H1 (cell line): Measurements from ENCODE around the gene OR12D2. TPM values are rescaled to one million over a fixed set of nuclear protein-coding genes. Genes with fewer than 3 reads are reported as not detected.

ENCODE experiments used
- CTCF ChIA-PET: fragments of 300-600 bp; sonication (Branson Sonifier 250); formaldehyde crosslinking; loops from one replicate; lab custom pipeline; 2021; ENCODE audit not compliant: partially characterized antibody; lab: Charles Lee
- POLR2A ChIA-PET: fragments of 300-600 bp; sonication (Branson Sonifier 250); formaldehyde crosslinking; loops from one replicate; lab custom pipeline; 2021; ENCODE audit warnings: inconsistent platforms; ENCODE audit not compliant: partially characterized antibody; lab: Charles Lee
- DNase-seq, 2 experiments: peaks; one replicate each; pipeline versions ENCODE4 v3.0.0 to v3.0.0-alpha.2; 2010 to 2022; ENCODE audit warnings: low spot score in 2 of 2, low read depth in 1 of 2, mixed read lengths in 1 of 2
- FAIRE-seq: peaks from 2 replicates; lab custom pipeline; 2011; peaks lifted over from hg19 to GRCh38; lab: Jason Lieb, UNC
- H2AFZ ChIP-seq: 2 replicates; pipeline ENCODE4 v1.8.1; 2012; ENCODE audit warnings: low read length, inconsistent platforms
- H2AK5ac ChIP-seq: 2 replicates; pipeline ENCODE4 v1.6.1; 2013; ENCODE audit warnings: low read depth, low read length
- H2BK120ac ChIP-seq: replicated peaks from 2 replicates; pipeline ENCODE3; 2013; ENCODE audit warnings: low read depth, low read length, inconsistent platforms
- H2BK12ac ChIP-seq: 2 replicates; pipeline ENCODE4 v1.6.1; 2013; ENCODE audit warnings: low read depth, low read length
- H2BK15ac ChIP-seq: 2 replicates; pipeline ENCODE4 v1.6.1; 2013; ENCODE audit warnings: low read length
- H2BK20ac ChIP-seq: 2 replicates; pipeline ENCODE4 v1.6.1; 2013; ENCODE audit warnings: low read length
- H2BK5ac ChIP-seq: 2 replicates; pipeline ENCODE4 v1.6.1; 2013; ENCODE audit warnings: low read depth, low read length
- H3K14ac ChIP-seq: 2 replicates; pipeline ENCODE4 v1.6.1; 2013; ENCODE audit warnings: inconsistent platforms; ENCODE audit not compliant: insufficient read length
- H3K18ac ChIP-seq: 2 replicates; pipeline ENCODE4 v1.6.1; 2013; ENCODE audit warnings: low read length; ENCODE audit errors: extremely low read depth
- H3K23ac ChIP-seq: 2 replicates; pipeline ENCODE4 v1.6.1; 2013; ENCODE audit warnings: inconsistent platforms; ENCODE audit not compliant: insufficient read length
- H3K23me2 ChIP-seq: 2 replicates; pipeline ENCODE4 v1.6.1; 2013; ENCODE audit warnings: low read depth, low read length
- H3K27ac ChIP-seq: 2 replicates; pipeline ENCODE4 v1.6.1; 2011; ENCODE audit warnings: low read depth, low read length, inconsistent platforms
- H3K27me3 ChIP-seq, 4 experiments: replicated peaks in 1 of 4; 1 replicate in 1 of 4; 2 replicates in 3 of 4; pipeline versions ENCODE4 v1.6.1 to v1.8.1; 2011 to 2013; ENCODE audit warnings: low read length in 3 of 4, mild to moderate bottlenecking in 3 of 4, inconsistent platforms in 2 of 4, mixed read lengths in 2 of 4, moderate library complexity in 1 of 4; ENCODE audit not compliant: control insufficient read depth in 3 of 4, insufficient read depth in 3 of 4; ENCODE audit errors: extremely low read depth in 1 of 4
- H3K36me3 ChIP-seq, 4 experiments: 2 replicates each; pipeline versions ENCODE4 v1.6.1 to v1.8.1; 2011 to 2013; ENCODE audit warnings: mild to moderate bottlenecking in 4 of 4, low read length in 3 of 4, moderate library complexity in 2 of 4, control low read depth in 1 of 4, inconsistent platforms in 1 of 4; ENCODE audit not compliant: insufficient read depth in 4 of 4, control insufficient read depth in 2 of 4
- H3K4ac ChIP-seq: replicated peaks from 2 replicates; pipeline ENCODE3; 2013; ENCODE audit warnings: low read length, low read depth, mixed read lengths, inconsistent platforms; ENCODE audit not compliant: insufficient read length
- H3K4me1 ChIP-seq, 4 experiments: replicated peaks in 1 of 4; 1 replicate in 1 of 4; 2 replicates in 3 of 4; pipeline versions ENCODE4 v1.6.1 to v1.8.1; 2011 to 2013; ENCODE audit warnings: low read length in 3 of 4, inconsistent platforms in 2 of 4, mixed read lengths in 1 of 4; ENCODE audit not compliant: insufficient read depth in 4 of 4, control insufficient read depth in 3 of 4
- H3K4me2 ChIP-seq, 2 experiments: 2 replicates each; pipeline versions ENCODE4 v1.6.1 to v1.8.1; 2011 to 2013; ENCODE audit warnings: low read depth in 2 of 2, low read length in 2 of 2, control low read depth in 1 of 2, inconsistent platforms in 1 of 2, mild to moderate bottlenecking in 1 of 2; ENCODE audit not compliant: insufficient read depth in 1 of 2
- H3K4me3 ChIP-seq, 4 experiments: fragments of 200-600, 300-600 bp in 1 of 4; sonication (generic), shearing (Covaris generic), sonication (Bioruptor Twin) in 1 of 4; 2 replicates each; pipeline versions ENCODE4 v1.5.1 to v1.8.1; 2011 to 2016; ENCODE audit warnings: low read length in 4 of 4, low read depth in 3 of 4, control low read depth in 2 of 4, inconsistent platforms in 2 of 4, mild to moderate bottlenecking in 2 of 4, mixed read lengths in 1 of 4, moderate library complexity in 1 of 4; ENCODE audit not compliant: insufficient read depth in 2 of 4; ENCODE audit errors: extremely low read depth in 1 of 4
- H3K56ac ChIP-seq: replicated peaks from 2 replicates; pipeline ENCODE3; 2013; ENCODE audit warnings: low read depth, mild to moderate bottlenecking, mixed read lengths, low read length, inconsistent platforms; ENCODE audit not compliant: insufficient read length
- H3K79me1 ChIP-seq: 2 replicates; pipeline ENCODE4 v1.6.1; 2013; ENCODE audit warnings: low read depth, low read length, control low read depth
- H3K79me2 ChIP-seq, 2 experiments: 2 replicates each; pipeline versions ENCODE4 v1.6.1 to v1.8.1; 2012 to 2013; ENCODE audit warnings: low read length in 2 of 2, mild to moderate bottlenecking in 2 of 2, inconsistent platforms in 1 of 2; ENCODE audit not compliant: insufficient read depth in 2 of 2, control insufficient read depth in 1 of 2
- H3K9ac ChIP-seq, 4 experiments: replicated peaks in 1 of 4; 1 replicate in 1 of 4; 2 replicates in 3 of 4; pipeline versions ENCODE4 v1.6.1 to v1.8.1; 2011 to 2013; ENCODE audit warnings: low read depth in 3 of 4, low read length in 3 of 4, control low read depth in 2 of 4, mild to moderate bottlenecking in 2 of 4, moderate library complexity in 2 of 4, inconsistent platforms in 1 of 4; ENCODE audit errors: extremely low read depth in 1 of 4
- H3K9me3 ChIP-seq, 2 experiments: 2 replicates each; pipeline versions ENCODE4 v1.6.1 to v1.8.1; 2012 to 2013; ENCODE audit warnings: mild to moderate bottlenecking in 2 of 2, moderate library complexity in 2 of 2, control low read depth in 1 of 2, inconsistent platforms in 1 of 2, low read depth in 1 of 2, low read length in 1 of 2, mixed read lengths in 1 of 2; ENCODE audit not compliant: insufficient read depth in 2 of 2
- H4K20me1 ChIP-seq, 2 experiments: replicated peaks in 1 of 2; 2 replicates each; pipeline versions ENCODE3 to v1.8.1; 2011 to 2013; ENCODE audit warnings: inconsistent platforms in 2 of 2, low read length in 2 of 2, mild to moderate bottlenecking in 1 of 2; ENCODE audit not compliant: insufficient read depth in 2 of 2, control insufficient read depth in 1 of 2
- H4K5ac ChIP-seq: 2 replicates; pipeline ENCODE4 v1.6.1; 2013; ENCODE audit warnings: low read length, low read depth, mixed read lengths, inconsistent platforms; ENCODE audit not compliant: insufficient read length
- H4K8ac ChIP-seq: 2 replicates; pipeline ENCODE4 v1.8.0; 2013; ENCODE audit warnings: mild to moderate bottlenecking, moderate library complexity, low read length, inconsistent platforms; ENCODE audit not compliant: insufficient read depth; ENCODE audit errors: extremely low read depth
- H4K91ac ChIP-seq: replicated peaks from 2 replicates; pipeline ENCODE3; 2013; ENCODE audit warnings: low read length, mixed read lengths, inconsistent platforms; ENCODE audit not compliant: insufficient read length
- ASH2L ChIP-seq: fragments of 200-600, 300-600 bp; sonication (generic); IDR thresholded peaks from one replicate; pipeline ENCODE4 v1.7.1; 2017; ENCODE audit warnings: low read length
- BCL11A ChIP-seq, 2 experiments: IDR thresholded peaks; one replicate each; pipeline ENCODE4 v1.6.1; 2011; ENCODE audit warnings: low read depth in 2 of 2, low read length in 2 of 2, mild to moderate bottlenecking in 2 of 2
- CREB1 ChIP-seq: IDR thresholded peaks from 2 replicates; pipeline ENCODE4 v1.6.1; 2012; ENCODE audit warnings: inconsistent platforms
- E2F6 ChIP-seq: IDR thresholded peaks from 2 replicates; pipeline ENCODE4 v1.6.1; 2012; ENCODE audit warnings: inconsistent platforms
- EGR1 ChIP-seq: IDR thresholded peaks from 2 replicates; pipeline ENCODE4 v1.6.1; 2011; ENCODE audit warnings: low read depth, low read length, borderline replicate concordance
- JUN ChIP-seq: IDR thresholded peaks from 2 replicates; pipeline ENCODE4 v1.6.1; 2011; ENCODE audit warnings: low read depth, mild to moderate bottlenecking, improper control_type of control experiment, low read length
- JUND ChIP-seq: IDR thresholded peaks from 2 replicates; pipeline ENCODE4 v1.6.1; 2011; ENCODE audit warnings: mild to moderate bottlenecking, improper control_type of control experiment, low read length
- MAX ChIP-seq: IDR thresholded peaks from 2 replicates; pipeline ENCODE4 v1.6.1; 2012; ENCODE audit warnings: inconsistent platforms
- RNF2 ChIP-seq: fragments of 200-900, 300-1000 bp; sonication (generic); IDR thresholded peaks from 2 replicates; pipeline ENCODE4 v1.7.1; 2016; ENCODE audit warnings: borderline replicate concordance, low read depth, mild to moderate bottlenecking, antibody characterized with exemption, low read length; ENCODE audit not compliant: poor library complexity, severe bottlenecking; ENCODE audit errors: missing control alignments
- SP2 ChIP-seq: IDR thresholded peaks from 2 replicates; pipeline ENCODE4 v1.6.1; 2012; ENCODE audit warnings: mild to moderate bottlenecking, low read length, inconsistent platforms
- SP4 ChIP-seq: IDR thresholded peaks from 2 replicates; pipeline ENCODE4 v1.6.1; 2012; ENCODE audit warnings: low read length, inconsistent platforms
- SUZ12 ChIP-seq: fragments of 200-600 bp; sonication (generic); IDR thresholded peaks from 2 replicates; pipeline ENCODE4 v1.6.1; 2012; ENCODE audit warnings: mild to moderate bottlenecking, inconsistent platforms, low read length, moderate library complexity, mixed read lengths
- TAF1 ChIP-seq: IDR thresholded peaks from 2 replicates; pipeline ENCODE4 v1.6.1; 2011; ENCODE audit warnings: mild to moderate bottlenecking, low read depth, low read length
- TEAD4 ChIP-seq: IDR thresholded peaks from 2 replicates; pipeline ENCODE4 v1.6.1; 2012; ENCODE audit warnings: low read depth, low read length, inconsistent platforms, mixed read lengths
- USF2 ChIP-seq: IDR thresholded peaks from 2 replicates; pipeline ENCODE4 v1.6.1; 2011; ENCODE audit warnings: low read length, improper control_type of control experiment
- polyA plus RNA-seq, 7 experiments: library from polyadenylated mRNA; depleted of rRNA in 3 of 7; stranded (reverse) in 5 of 7; unstranded in 2 of 7; fragments of >200 nt in 5 of 7; fragments of 200-250 nt in 2 of 7; gene quantifications; 1 replicate in 5 of 7; 2 replicates in 1 of 7; 4 replicates in 1 of 7; pipeline versions ENCODE4 v1.2.1 to v1.2.3, GENCODE V29; 2011 to 2013; ENCODE audit warnings: missing spikeins in 2 of 7, mixed read lengths in 2 of 7
- total RNA-seq: library from RNA; stranded (reverse); fragmentation: NEBNext Ultra II Directional; extraction: Animal tissue kit (Norgen Biotek cat#: 25700); gene quantifications from 2 replicates; pipeline ENCODE4 v1.2.1, GENCODE V29; 2021

OR12D2 gene
- total and polyA plus RNA-seq, 2 of the 8 experiments (the other 6 are each of a cell fraction or from before 2014, with no cell fraction given) = not detected

GRCh38 chr6:29354980-29355379, 40.5 kb upstream of the OR12D2 start:
- Histone ChIP-seq H3K23ac (no peak overlapping the region), H3K79me2 (no peaks in the 10 kb centered on the region), H3K79me1 (no peaks in the 10 kb centered on the region), H2BK5ac (no peak overlapping the region), H2AFZ (no peak overlapping the region), H2BK15ac (no peak overlapping the region), H3K27ac (no peak overlapping the region), H4K20me1 (no peaks in the 10 kb centered on the region), H3K56ac (no peak overlapping the region), H3K18ac (no peak overlapping the region), H2BK20ac (no peak overlapping the region), H3K9me3 (no peaks in the 10 kb centered on the region), H2BK12ac (no peak overlapping the region), H4K5ac (no peak overlapping the region), H3K36me3 (no peaks in the 10 kb centered on the region), H3K4ac (no peak overlapping the region), H2AK5ac (no peak overlapping the region), H3K4me3 (no peak overlapping the region), H3K4me1 (peaks cover 0 to 2% (median 0%) of the 10 kb centered on the region in 4 experiments; a peak in 1 of 7 replicates), H4K8ac (no peak overlapping the region), H3K9ac (no peak overlapping the region), H3K4me2 (no peak overlapping the region), H3K27me3 (no peaks in the 10 kb centered on the region), H2BK120ac (no peak overlapping the region), H4K91ac (no peak overlapping the region), H3K14ac (no peak overlapping the region), H3K23me2 (no peaks in the 10 kb centered on the region)
- ChIA-PET POLR2A (no interaction called here), CTCF (no interaction called here)
- no peak for FAIRE-seq
- no peak for DNase-seq
- no peak for TF ChIP-seq CREB1
- no peak for TF ChIP-seq USF2
- TF ChIP-seq SP2 = no peak
- no peak for TF ChIP-seq JUND
- no peak for TF ChIP-seq E2F6
- TF ChIP-seq ASH2L = no peak
- no peak for TF ChIP-seq SP4
- no peak for TF ChIP-seq BCL11A (IDR thresholded peaks at IDR 0.05; ENCODE audit: low read depth in 2 of 2, low read length in 2 of 2)
- no peak for TF ChIP-seq JUN
- TF ChIP-seq SUZ12 = no peak
- TF ChIP-seq MAX = no peak
- no peak for TF ChIP-seq TEAD4
- no peak for TF ChIP-seq TAF1
- TF ChIP-seq RNF2 = no peak
- no peak for TF ChIP-seq EGR1
